HUES48 (cell line): ENCODE measurements around the gene IKZF2.
A peak's percentile ranks its signal among the peaks of the same experiment; 100 is the strongest.

Experiments
- H3K27ac ChIP-seq: one replicate; pipeline ENCODE4 v1.7.0; 2013; ENCODE audit warnings: low read depth, low read length, inconsistent platforms
- H3K27me3 ChIP-seq: 2 replicates; pipeline ENCODE4 v1.6.1; 2013; ENCODE audit warnings: mild to moderate bottlenecking, low read length; ENCODE audit not compliant: control insufficient read depth, insufficient read depth
- H3K36me3 ChIP-seq: 2 replicates; pipeline ENCODE4 v1.6.1; 2013; ENCODE audit warnings: low read length; ENCODE audit not compliant: control insufficient read depth, insufficient read depth
- H3K4me1 ChIP-seq: 2 replicates; pipeline ENCODE4 v1.6.1; 2013; ENCODE audit warnings: mild to moderate bottlenecking, low read length; ENCODE audit not compliant: control insufficient read depth, insufficient read depth
- H3K4me3 ChIP-seq: 2 replicates; pipeline ENCODE4 v1.5.1; 2013; ENCODE audit warnings: mild to moderate bottlenecking, low read depth, low read length
- H3K9ac ChIP-seq: 2 replicates; pipeline ENCODE4 v1.6.1; 2013; ENCODE audit warnings: mild to moderate bottlenecking, low read depth, low read length, moderate library complexity
- H3K9me3 ChIP-seq: 2 replicates; pipeline ENCODE4 v1.6.1; 2013; ENCODE audit warnings: low read length; ENCODE audit not compliant: control insufficient read depth, insufficient read depth

IKZF2 gene

GRCh38 chr2:213078686-213079085 lies 72.7 kb downstream of the IKZF2 start:
- H3K27me3 ChIP-seq: no peaks in the 10 kb centered on the region
- H3K9ac ChIP-seq: no peak overlapping the region
- H3K27ac ChIP-seq: no peak overlapping the region
- no peaks in the 10 kb centered on the region for H3K36me3 ChIP-seq
- no peak overlapping the region for H3K4me3 ChIP-seq
- no peaks in the 10 kb centered on the region for H3K4me1 ChIP-seq
- no peaks in the 10 kb centered on the region for H3K9me3 ChIP-seq

GRCh38 chr2:213069531-213069930 lies 81.9 kb downstream of the IKZF2 start:
- Histone ChIP-seq H3K36me3 (no peaks in the 10 kb centered on the region), H3K4me1 (peaks cover 27% of the 10 kb centered on the region), H3K27ac (peak overlapping the region; percentile 22), H3K27me3 (no peaks in the 10 kb centered on the region), H3K9ac (no peak overlapping the region), H3K9me3 (no peaks in the 10 kb centered on the region), H3K4me3 (no peak overlapping the region)

GRCh38 chr2:213068676-213069359 lies 82.6 kb downstream of the IKZF2 start:
- H3K27ac ChIP-seq: peak overlapping the region; percentile 22
- H3K4me3 ChIP-seq: no peak overlapping the region
- H3K27me3 ChIP-seq: no peaks in the 10 kb centered on the region
- H3K4me1 ChIP-seq: peaks cover 27% of the 10 kb centered on the region
- H3K9me3 ChIP-seq: no peaks in the 10 kb centered on the region
- no peak overlapping the region for H3K9ac ChIP-seq
- no peaks in the 10 kb centered on the region for H3K36me3 ChIP-seq

GRCh38 chr2:213067888-213068287 lies 83.5 kb downstream of the IKZF2 start:
- Histone ChIP-seq H3K4me1 (peaks cover 27% of the 10 kb centered on the region), H3K9ac (no peak overlapping the region), H3K27ac (no peak overlapping the region), H3K9me3 (no peaks in the 10 kb centered on the region), H3K27me3 (no peaks in the 10 kb centered on the region), H3K36me3 (no peaks in the 10 kb centered on the region), H3K4me3 (no peak overlapping the region)

GRCh38 chr2:213066443-213066743 lies 85.0 kb downstream of the IKZF2 start:
- no peak overlapping the region for H3K4me3 ChIP-seq
- H3K27me3 ChIP-seq: no peaks in the 10 kb centered on the region
- H3K9ac ChIP-seq: no peak overlapping the region
- no peaks in the 10 kb centered on the region for H3K36me3 ChIP-seq
- peaks cover 27% of the 10 kb centered on the region for H3K4me1 ChIP-seq
- no peaks in the 10 kb centered on the region for H3K9me3 ChIP-seq
- no peak overlapping the region for H3K27ac ChIP-seq

- Histone ChIP-seq H3K9ac (no peak overlapping the region), H3K27me3 (no peaks in the 10 kb centered on the region), H3K27ac (no peak overlapping the region), H3K36me3 (no peaks in the 10 kb centered on the region), H3K4me1 (peaks cover 27% of the 10 kb centered on the region), H3K4me3 (no peak overlapping the region), H3K9me3 (no peaks in the 10 kb centered on the region)
Measured at GRCh38 chr2:213065583-213066442, 85.6 kb downstream of the IKZF2 start.

- Histone ChIP-seq H3K9me3 (no peaks in the 10 kb centered on the region), H3K9ac (no peak overlapping the region), H3K4me3 (no peak overlapping the region), H3K4me1 (peaks cover 14% of the 10 kb centered on the region), H3K36me3 (no peaks in the 10 kb centered on the region), H3K27ac (no peak overlapping the region), H3K27me3 (no peaks in the 10 kb centered on the region)
Measured at GRCh38 chr2:213064099-213064498, 87.3 kb downstream of the IKZF2 start.

- Histone ChIP-seq H3K36me3 (no peaks in the 10 kb centered on the region), H3K4me1 (no peaks in the 10 kb centered on the region), H3K27ac (no peak overlapping the region), H3K9ac (no peak overlapping the region), H3K9me3 (no peaks in the 10 kb centered on the region), H3K4me3 (no peak overlapping the region), H3K27me3 (no peaks in the 10 kb centered on the region)
Measured at GRCh38 chr2:213057977-213058376, 93.4 kb downstream of the IKZF2 start.

GRCh38 chr2:213046431-213046830 lies 105.0 kb downstream of the IKZF2 start:
- H3K4me1 ChIP-seq: 0 out of 2 replicates have a peak, but pooled peaks cover 3% of the 10 kb centered on the region
- H3K27me3 ChIP-seq: no peaks in the 10 kb centered on the region
- H3K4me3 ChIP-seq: no peak overlapping the region
- no peak overlapping the region for H3K9ac ChIP-seq
- H3K36me3 ChIP-seq: no peaks in the 10 kb centered on the region
- no peaks in the 10 kb centered on the region; the same call in 1 of the 2 replicates for H3K9me3 ChIP-seq
- H3K27ac ChIP-seq: no peak overlapping the region

- H3K4me1 ChIP-seq: 0 out of 2 replicates have a peak, but pooled peaks cover 3% of the 10 kb centered on the region
- H3K4me3 ChIP-seq: no peak overlapping the region
- H3K9me3 ChIP-seq: no peaks in the 10 kb centered on the region; the same call in 1 of the 2 replicates
- no peaks in the 10 kb centered on the region for H3K27me3 ChIP-seq
- H3K36me3 ChIP-seq: no peaks in the 10 kb centered on the region
- H3K27ac ChIP-seq: no peak overlapping the region
- no peak overlapping the region for H3K9ac ChIP-seq
Measured at GRCh38 chr2:213043566-213043965, 107.8 kb downstream of the IKZF2 start.

- Histone ChIP-seq H3K9me3 (no peaks in the 10 kb centered on the region; the same call in 1 of the 2 replicates), H3K4me1 (0 out of 2 replicates have a peak, but pooled peaks cover 3% of the 10 kb centered on the region), H3K36me3 (no peaks in the 10 kb centered on the region), H3K9ac (no peak overlapping the region), H3K27me3 (no peaks in the 10 kb centered on the region), H3K4me3 (no peak overlapping the region), H3K27ac (no peak overlapping the region)
Measured at GRCh38 chr2:213042262-213042661, 109.2 kb downstream of the IKZF2 start.
